ENCODE measurements around the gene LRRC4C. TPM values are rescaled to one million over a fixed set of nuclear protein-coding genes. Genes with fewer than 3 reads are reported as not detected.

LRRC4C gene
- total and polyA plus RNA-seq, 4 donors = 0.33 to 5.3 (median 0.43) TPM

DNA sequence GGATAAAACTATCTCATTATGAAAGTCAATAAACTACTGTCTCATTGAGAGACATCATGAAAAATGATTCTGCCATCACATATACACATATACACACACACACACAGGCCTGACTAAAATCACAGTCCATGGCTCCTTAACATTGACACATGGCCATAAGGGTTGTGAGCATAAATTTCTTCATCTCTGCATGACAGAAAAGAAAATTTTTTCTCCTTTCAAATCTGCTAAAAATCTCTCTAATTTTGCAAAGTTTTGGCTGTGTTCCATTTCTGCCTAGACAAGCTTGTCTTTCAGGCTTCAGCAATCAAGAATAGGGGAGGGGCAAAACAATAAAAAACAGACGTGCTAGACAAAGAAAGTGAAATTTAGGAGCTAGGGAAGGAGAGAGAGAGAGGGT, 324.5 kb downstream of the LRRC4C start:
- Histone ChIP-seq H3K4me3 (no peak overlapping the region), H3K27me3 (ENCODE audit: control insufficient read depth in 3 of 3, insufficient read depth in 3 of 3, low read length in 2 of 3) (no peaks in the 10 kb centered on the region), H3K36me3 (ENCODE audit: control insufficient read depth in 4 of 4, insufficient read depth in 4 of 4, low read length in 4 of 4) (no peaks in the 10 kb centered on the region), H3K4me1 (ENCODE audit: control insufficient read depth in 5 of 5, insufficient read depth in 5 of 5, low read length in 5 of 5) (no peaks in the 10 kb centered on the region), H3K27ac (ENCODE audit: low read depth in 1 of 2, low read length in 1 of 2) (no peak overlapping the region), H3K9ac (ENCODE audit: insufficient read depth in 1 of 2, low read length in 2 of 2) (no peak overlapping the region), H3K9me3 (ENCODE audit: control insufficient read depth in 4 of 4, insufficient read depth in 3 of 4, low read length in 3 of 4) (no peaks in the 10 kb centered on the region)
- 11 to 19% methylated on average over 1 of the region's 1 CpG for WGBS, 2 donors
- no peak for ATAC-seq (ENCODE audit: insufficient read depth, low FRiP score)
- TF ChIP-seq, protein P1, sequence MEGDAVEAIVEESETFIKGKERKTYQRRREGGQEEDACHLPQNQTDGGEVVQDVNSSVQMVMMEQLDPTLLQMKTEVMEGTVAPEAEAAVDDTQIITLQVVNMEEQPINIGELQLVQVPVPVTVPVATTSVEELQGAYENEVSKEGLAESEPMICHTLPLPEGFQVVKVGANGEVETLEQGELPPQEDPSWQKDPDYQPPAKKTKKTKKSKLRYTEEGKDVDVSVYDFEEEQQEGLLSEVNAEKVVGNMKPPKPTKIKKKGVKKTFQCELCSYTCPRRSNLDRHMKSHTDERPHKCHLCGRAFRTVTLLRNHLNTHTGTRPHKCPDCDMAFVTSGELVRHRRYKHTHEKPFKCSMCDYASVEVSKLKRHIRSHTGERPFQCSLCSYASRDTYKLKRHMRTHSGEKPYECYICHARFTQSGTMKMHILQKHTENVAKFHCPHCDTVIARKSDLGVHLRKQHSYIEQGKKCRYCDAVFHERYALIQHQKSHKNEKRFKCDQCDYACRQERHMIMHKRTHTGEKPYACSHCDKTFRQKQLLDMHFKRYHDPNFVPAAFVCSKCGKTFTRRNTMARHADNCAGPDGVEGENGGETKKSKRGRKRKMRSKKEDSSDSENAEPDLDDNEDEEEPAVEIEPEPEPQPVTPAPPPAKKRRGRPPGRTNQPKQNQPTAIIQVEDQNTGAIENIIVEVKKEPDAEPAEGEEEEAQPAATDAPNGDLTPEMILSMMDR (IDR thresholded peaks at IDR 0.05; ENCODE audit: control extremely low read depth, extremely low read depth) = no peak
- DNase-seq = no peak

GRCh38 chr11:41133023-41133422, 326.4 kb downstream of the LRRC4C start:
- no peak overlapping the region for H3K9ac ChIP-seq (ENCODE audit: insufficient read depth in 1 of 2, low read length in 2 of 2)
- no peak overlapping the region for H3K27ac ChIP-seq (ENCODE audit: low read depth in 1 of 2, low read length in 1 of 2)
- ATAC-seq (ENCODE audit: insufficient read depth, low FRiP score) (no peak), DNase-seq (no peak)
- 64 to 65% methylated on average over 2 of the region's 2 CpGs for WGBS, 2 donors
- H3K9me3 ChIP-seq (ENCODE audit: control insufficient read depth in 4 of 4, insufficient read depth in 3 of 4, low read length in 3 of 4) = no peaks in the 10 kb centered on the region
- H3K36me3 ChIP-seq (ENCODE audit: control insufficient read depth in 4 of 4, insufficient read depth in 4 of 4, low read length in 4 of 4) = no peaks in the 10 kb centered on the region
- TF ChIP-seq, protein P1 (IDR thresholded peaks at IDR 0.05; ENCODE audit: control extremely low read depth, extremely low read depth) = no peak
- no peaks in the 10 kb centered on the region for H3K27me3 ChIP-seq (ENCODE audit: control insufficient read depth in 3 of 3, insufficient read depth in 3 of 3, low read length in 2 of 3)
- no peak overlapping the region for H3K4me3 ChIP-seq
- H3K4me1 ChIP-seq (ENCODE audit: control insufficient read depth in 5 of 5, insufficient read depth in 5 of 5, low read length in 5 of 5) = no peaks in the 10 kb centered on the region

DNA sequence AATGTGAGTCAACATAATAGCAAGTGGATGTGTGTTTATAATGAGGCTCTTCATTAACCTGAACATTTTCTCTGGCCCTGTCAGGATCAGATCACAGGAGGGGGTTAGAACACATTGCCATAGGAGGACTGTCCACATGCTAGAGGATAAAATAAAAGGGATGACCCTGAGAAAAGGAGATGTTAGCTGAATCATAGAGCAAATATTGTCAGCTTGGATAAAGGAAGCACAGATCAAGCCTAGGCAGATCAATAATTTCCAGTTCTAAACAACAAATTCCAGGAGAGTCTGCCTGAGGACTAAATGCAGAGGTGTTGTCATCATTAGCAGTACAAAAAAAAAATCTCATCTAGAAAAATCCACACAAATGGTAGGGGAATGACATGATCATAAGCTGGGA, 337.9 kb downstream of the LRRC4C start:
- TF ChIP-seq, protein P1 (IDR thresholded peaks at IDR 0.05; ENCODE audit: control extremely low read depth, extremely low read depth) = no peak
- ATAC-seq (ENCODE audit: insufficient read depth, low FRiP score) = no peak
- no peaks in the 10 kb centered on the region for H3K4me1 ChIP-seq (ENCODE audit: control insufficient read depth in 5 of 5, insufficient read depth in 5 of 5, low read length in 5 of 5)

DNA sequence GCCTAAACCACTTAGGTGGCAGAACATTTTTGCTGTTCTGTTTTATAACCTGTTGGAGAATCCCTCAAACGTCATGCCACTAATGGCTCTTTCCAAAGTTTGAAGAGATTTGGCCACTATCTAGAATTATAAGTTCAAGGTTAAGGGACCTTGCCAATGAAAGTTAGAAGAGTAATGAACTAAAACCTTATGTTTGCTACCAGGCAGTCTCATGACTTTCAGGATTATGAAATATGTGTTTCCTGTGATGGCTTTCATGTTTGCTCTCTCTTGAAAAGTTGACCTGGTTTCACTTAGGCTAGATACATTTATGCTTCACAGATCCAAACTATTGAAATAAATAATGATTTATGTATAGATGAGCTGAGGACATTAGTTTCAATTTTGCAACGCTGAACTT, 340.0 kb downstream of the LRRC4C start:
- Histone ChIP-seq H3K4me3 (no peak overlapping the region), H3K9ac (ENCODE audit: insufficient read depth in 1 of 2, low read length in 2 of 2) (no peak overlapping the region), H3K9me3 (ENCODE audit: control insufficient read depth in 4 of 4, insufficient read depth in 3 of 4, low read length in 3 of 4) (no peaks in the 10 kb centered on the region), H3K4me1 (ENCODE audit: control insufficient read depth in 5 of 5, insufficient read depth in 5 of 5, low read length in 5 of 5) (no peaks in the 10 kb centered on the region), H3K27ac (ENCODE audit: low read depth in 1 of 2, low read length in 1 of 2) (no peak overlapping the region), H3K27me3 (ENCODE audit: control insufficient read depth in 3 of 3, insufficient read depth in 3 of 3, low read length in 2 of 3) (peaks cover 0 to 6% (median 0%) of the 10 kb centered on the region in 3 donors), H3K36me3 (ENCODE audit: control insufficient read depth in 4 of 4, insufficient read depth in 4 of 4, low read length in 4 of 4) (no peaks in the 10 kb centered on the region)
- DNase-seq (no peak), ATAC-seq (ENCODE audit: insufficient read depth, low FRiP score) (no peak)
- WGBS, 2 donors = 65 to 79% methylated on average over 2 of the region's 2 CpGs
- TF ChIP-seq, protein P1 (IDR thresholded peaks at IDR 0.05; ENCODE audit: control extremely low read depth, extremely low read depth) = no peak

More for the DNA sequence above, 337.9 kb downstream of the LRRC4C start:
- no peak for DNase-seq
- no peaks in the 10 kb centered on the region for H3K9me3 ChIP-seq (ENCODE audit: control insufficient read depth in 4 of 4, insufficient read depth in 3 of 4, low read length in 3 of 4)
- no peak overlapping the region for H3K4me3 ChIP-seq
- H3K36me3 ChIP-seq (ENCODE audit: control insufficient read depth in 4 of 4, insufficient read depth in 4 of 4, low read length in 4 of 4) = no peaks in the 10 kb centered on the region
- no peak overlapping the region for H3K27ac ChIP-seq (ENCODE audit: low read depth in 1 of 2, low read length in 1 of 2)
- H3K27me3 ChIP-seq (ENCODE audit: control insufficient read depth in 3 of 3, insufficient read depth in 3 of 3, low read length in 2 of 3) = no peaks in the 10 kb centered on the region
- H3K9ac ChIP-seq (ENCODE audit: insufficient read depth in 1 of 2, low read length in 2 of 2) = no peak overlapping the region

All from lung (tissue), 12 donors.